ENCODE data around the gene TGM2.

DNA sequence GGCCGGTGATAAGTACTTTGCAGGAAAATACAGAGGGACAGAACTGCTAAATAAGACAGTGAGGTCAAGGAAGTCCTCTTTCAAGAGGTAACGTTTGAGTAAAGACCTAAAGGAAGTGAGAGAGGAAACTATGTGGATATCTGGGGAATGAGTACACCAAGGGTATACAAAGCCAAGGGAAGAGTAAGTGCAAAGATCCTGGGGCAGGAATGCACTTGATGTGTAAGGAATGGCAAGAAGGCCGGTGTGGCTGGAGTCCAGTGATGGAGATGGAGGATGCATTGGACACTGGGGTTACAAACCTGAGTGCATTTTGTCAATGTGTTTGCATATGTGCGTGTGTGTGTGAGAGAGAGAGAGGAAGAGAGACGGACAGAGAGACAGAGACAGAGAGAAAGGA is 32.1 kb upstream of the TGM2 start:
- TF ChIP-seq, protein P1, sequence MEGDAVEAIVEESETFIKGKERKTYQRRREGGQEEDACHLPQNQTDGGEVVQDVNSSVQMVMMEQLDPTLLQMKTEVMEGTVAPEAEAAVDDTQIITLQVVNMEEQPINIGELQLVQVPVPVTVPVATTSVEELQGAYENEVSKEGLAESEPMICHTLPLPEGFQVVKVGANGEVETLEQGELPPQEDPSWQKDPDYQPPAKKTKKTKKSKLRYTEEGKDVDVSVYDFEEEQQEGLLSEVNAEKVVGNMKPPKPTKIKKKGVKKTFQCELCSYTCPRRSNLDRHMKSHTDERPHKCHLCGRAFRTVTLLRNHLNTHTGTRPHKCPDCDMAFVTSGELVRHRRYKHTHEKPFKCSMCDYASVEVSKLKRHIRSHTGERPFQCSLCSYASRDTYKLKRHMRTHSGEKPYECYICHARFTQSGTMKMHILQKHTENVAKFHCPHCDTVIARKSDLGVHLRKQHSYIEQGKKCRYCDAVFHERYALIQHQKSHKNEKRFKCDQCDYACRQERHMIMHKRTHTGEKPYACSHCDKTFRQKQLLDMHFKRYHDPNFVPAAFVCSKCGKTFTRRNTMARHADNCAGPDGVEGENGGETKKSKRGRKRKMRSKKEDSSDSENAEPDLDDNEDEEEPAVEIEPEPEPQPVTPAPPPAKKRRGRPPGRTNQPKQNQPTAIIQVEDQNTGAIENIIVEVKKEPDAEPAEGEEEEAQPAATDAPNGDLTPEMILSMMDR (IDR thresholded peaks at IDR 0.05), result no peak
- no peak for TF ChIP-seq POLR2A (IDR thresholded peaks at IDR 0.05; ENCODE audit: low read depth)
- no peak for TF ChIP-seq POLR2AphosphoS5 (IDR thresholded peaks at IDR 0.05)
- TF ChIP-seq EP300 (IDR thresholded peaks at IDR 0.05), result no peak

All from esophagus muscularis mucosa (tissue), 4 donors.